SK-N-MC (cell line): ENCODE results near the gene INPP4B.

ENCODE experiments used
- EZH2 ChIP-seq: fragments of 200-600 bp; sonication (generic); IDR thresholded peaks from one replicate; pipeline ENCODE4 v1.6.1; 2017; ENCODE audit warnings: antibody characterized with exemption
- POLR2AphosphoS5 ChIP-seq: IDR thresholded peaks from 2 replicates; pipeline ENCODE4 v1.6.1; 2012; ENCODE audit warnings: mild to moderate bottlenecking, low read depth, low read length, borderline replicate concordance

GRCh38 chr4:142311916-142312315, 534.2 kb downstream of the INPP4B start:
- TF ChIP-seq POLR2AphosphoS5 (no peak), EZH2 (no peak)
